Neural progenitor cell (in vitro differentiated cells): Measurements from ENCODE around the gene RNF138.

Experiments used
- EZH2 ChIP-seq: fragments of 200-600 bp; sonication (generic); IDR thresholded peaks from 2 replicates; pipeline ENCODE4 v1.6.1; 2017; ENCODE audit warnings: antibody characterized with exemption, mild to moderate bottlenecking, moderate library complexity
- TF ChIP-seq, protein P1 (sequence below): fragments of 200-600 bp; sonication (generic); IDR thresholded peaks from 2 replicates; pipeline ENCODE4 v1.5.1; 2017; ENCODE audit warnings: antibody characterized with exemption, mild to moderate bottlenecking

DNA sequence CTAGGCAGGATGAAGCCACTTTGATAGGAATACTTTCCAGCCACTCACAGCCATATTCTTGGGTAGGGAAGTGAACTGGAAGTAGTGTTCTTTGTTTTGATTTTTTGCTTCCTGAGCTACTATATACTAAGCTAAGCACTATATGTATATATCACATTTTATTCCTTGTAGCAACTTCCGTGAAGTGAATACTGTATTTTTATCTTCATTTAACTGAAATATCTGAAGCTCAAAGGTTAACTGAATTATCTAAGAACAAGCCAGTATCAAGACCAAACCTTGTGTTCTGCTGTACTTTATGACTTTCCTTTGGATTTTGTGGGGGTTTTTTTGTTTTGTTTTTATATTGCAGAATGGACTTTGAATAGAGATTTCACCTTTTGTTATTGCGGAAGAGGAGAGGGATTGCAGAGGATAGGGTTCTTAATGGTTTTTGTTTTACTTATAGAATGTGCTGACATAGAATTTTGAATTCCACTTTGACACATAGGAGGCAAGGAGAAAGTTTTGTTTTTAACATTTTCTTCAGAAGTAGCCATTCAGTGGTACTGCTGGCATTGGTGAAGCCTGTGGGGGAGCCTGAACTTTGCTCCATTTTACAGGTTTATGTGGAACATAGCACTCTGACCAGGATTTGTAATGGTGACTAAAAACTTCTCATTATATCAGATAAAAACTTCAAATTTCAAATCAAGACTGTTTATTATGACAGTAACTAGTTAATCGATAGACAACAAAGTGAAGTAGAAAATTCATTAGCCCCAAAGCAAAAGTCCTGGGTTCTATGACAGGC lies 24.1 kb upstream of the RNF138 start:
- TF ChIP-seq, protein P1, sequence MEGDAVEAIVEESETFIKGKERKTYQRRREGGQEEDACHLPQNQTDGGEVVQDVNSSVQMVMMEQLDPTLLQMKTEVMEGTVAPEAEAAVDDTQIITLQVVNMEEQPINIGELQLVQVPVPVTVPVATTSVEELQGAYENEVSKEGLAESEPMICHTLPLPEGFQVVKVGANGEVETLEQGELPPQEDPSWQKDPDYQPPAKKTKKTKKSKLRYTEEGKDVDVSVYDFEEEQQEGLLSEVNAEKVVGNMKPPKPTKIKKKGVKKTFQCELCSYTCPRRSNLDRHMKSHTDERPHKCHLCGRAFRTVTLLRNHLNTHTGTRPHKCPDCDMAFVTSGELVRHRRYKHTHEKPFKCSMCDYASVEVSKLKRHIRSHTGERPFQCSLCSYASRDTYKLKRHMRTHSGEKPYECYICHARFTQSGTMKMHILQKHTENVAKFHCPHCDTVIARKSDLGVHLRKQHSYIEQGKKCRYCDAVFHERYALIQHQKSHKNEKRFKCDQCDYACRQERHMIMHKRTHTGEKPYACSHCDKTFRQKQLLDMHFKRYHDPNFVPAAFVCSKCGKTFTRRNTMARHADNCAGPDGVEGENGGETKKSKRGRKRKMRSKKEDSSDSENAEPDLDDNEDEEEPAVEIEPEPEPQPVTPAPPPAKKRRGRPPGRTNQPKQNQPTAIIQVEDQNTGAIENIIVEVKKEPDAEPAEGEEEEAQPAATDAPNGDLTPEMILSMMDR, result no peak
- TF ChIP-seq EZH2, result no peak
